Lower lobe of right lung (tissue), 2 donors: Measurements from ENCODE around the gene MAN1A2. TPM values are rescaled to one million over a fixed set of nuclear protein-coding genes. Genes with fewer than 3 reads are reported as not detected.
"Not testable (repeated sequence)": the region's sequence is repeated elsewhere in the genome, so short reads cannot be mapped to it uniquely, and the experiment has no call there.

Source experiments
- ATAC-seq, 2 donors: fragments of 200-7000 bp; cut with Tn5 transposase; one replicate each; pipeline ENCODE4 v1.9.1; 2020 to 2022; ENCODE audit warnings: mild to moderate bottlenecking in 2 of 2, moderate library complexity in 2 of 2
- DNase-seq: peaks from one replicate; pipeline ENCODE4 v3.0.0-alpha.2; 2020
- H3K27ac ChIP-seq: fragments of 200-600 bp; one replicate; pipeline ENCODE4 v1.8.0; 2022
- H3K27me3 ChIP-seq: fragments of 200-600 bp; one replicate; pipeline ENCODE4 v1.8.0; 2022; ENCODE audit warnings: low read depth
- H3K36me3 ChIP-seq: fragments of 200-600 bp; one replicate; pipeline ENCODE4 v1.8.0; 2022; ENCODE audit warnings: mild to moderate bottlenecking
- H3K4me1 ChIP-seq: fragments of 200-600 bp; one replicate; pipeline ENCODE4 v1.8.0; 2022
- H3K4me3 ChIP-seq: fragments of 200-600 bp; one replicate; pipeline ENCODE4 v1.8.0; 2022; ENCODE audit warnings: mild to moderate bottlenecking
- H3K9me3 ChIP-seq: fragments of 200-600 bp; one replicate; pipeline ENCODE4 v1.8.0; 2022
- CTCF ChIP-seq: fragments of 200-600 bp; IDR thresholded peaks from one replicate; pipeline ENCODE4 v1.8.0; 2022; ENCODE audit warnings: antibody characterized with exemption, mild to moderate bottlenecking
- intact Hi-C: fragments of 100-400 bp; cut with DNase I; formaldehyde crosslinking; loops from one replicate; pipeline ENCODE4 v1.11.0; 2022
- total RNA-seq: library from RNA; stranded (reverse); fragmentation: NEBNext Ultra II Directional; extraction: Animal tissue kit (Norgen Biotek cat#: 25700); gene quantifications from one replicate; pipeline ENCODE4 v1.2.1, GENCODE V29; 2021
- donor health status: DM: no; HTN: yes; CAD: no; lungs with severe emphysema.

The MAN1A2 gene
- total RNA-seq, 1 donor from 2014 or later = 39.6 TPM

GRCh38 chr1:117467336-117467735 lies 100.1 kb downstream of the MAN1A2 start:
- ATAC-seq (no peak), DNase-seq (no peak)
- H3K9me3 ChIP-seq = no peaks in the 10 kb centered on the region
- H3K36me3 ChIP-seq = no peaks in the 10 kb centered on the region
- no peaks in the 10 kb centered on the region for H3K27me3 ChIP-seq
- TF ChIP-seq CTCF = no peak
- H3K4me3 ChIP-seq = no peak overlapping the region
- intact Hi-C loops = no loop called here
- no peak overlapping the region for H3K27ac ChIP-seq
- H3K4me1 ChIP-seq = no peaks in the 10 kb centered on the region

- DNase-seq = no peak
- H3K27ac ChIP-seq = no peak overlapping the region
- no peaks in the 10 kb centered on the region for H3K27me3 ChIP-seq
- no peaks in the 10 kb centered on the region for H3K9me3 ChIP-seq
- H3K4me3 ChIP-seq = no peak overlapping the region
- ATAC-seq = no peak
- no peaks in the 10 kb centered on the region for H3K4me1 ChIP-seq
- no peaks in the 10 kb centered on the region for H3K36me3 ChIP-seq
- intact Hi-C loops = no loop called here
- no peak for TF ChIP-seq CTCF
These were observed 105.8 kb downstream of the MAN1A2 start for GRCh38 chr1:117473063-117473462.

- H3K4me3 ChIP-seq, H3K36me3 ChIP-seq, H3K4me1 ChIP-seq, H3K9me3 ChIP-seq, ATAC-seq, DNase-seq, H3K27ac ChIP-seq, H3K27me3 ChIP-seq, intact Hi-C loops: not testable (repeated sequence)
These were observed 108.2 kb downstream of the MAN1A2 start for GRCh38 chr1:117475495-117475894.

- TF ChIP-seq CTCF = no peak
- intact Hi-C loops = no loop called here
- Histone ChIP-seq H3K36me3 (no peaks in the 10 kb centered on the region), H3K27ac (no peak overlapping the region), H3K4me3 (no peak overlapping the region), H3K27me3 (no peaks in the 10 kb centered on the region), H3K4me1 (no peaks in the 10 kb centered on the region), H3K9me3 (no peaks in the 10 kb centered on the region)
- no peak for ATAC-seq
- DNase-seq = no peak
These were observed 111.8 kb downstream of the MAN1A2 start for GRCh38 chr1:117479086-117479485.

GRCh38 chr1:117481410-117481809 lies 114.2 kb downstream of the MAN1A2 start:
- DNase-seq (no peak), ATAC-seq (no peak)
- Histone ChIP-seq H3K27me3 (no peaks in the 10 kb centered on the region), H3K9me3 (no peaks in the 10 kb centered on the region), H3K4me3 (no peak overlapping the region), H3K4me1 (no peaks in the 10 kb centered on the region), H3K36me3 (no peaks in the 10 kb centered on the region), H3K27ac (no peak overlapping the region)
- TF ChIP-seq CTCF = no peak
- intact Hi-C loops = no loop called here

GRCh38 chr1:117493906-117494305 lies 126.7 kb downstream of the MAN1A2 start:
- no peaks in the 10 kb centered on the region for H3K27me3 ChIP-seq
- intact Hi-C loops = no loop called here
- H3K9me3 ChIP-seq = no peaks in the 10 kb centered on the region
- no peak for ATAC-seq
- H3K4me3 ChIP-seq = no peak overlapping the region
- no peaks in the 10 kb centered on the region for H3K4me1 ChIP-seq
- TF ChIP-seq CTCF = no peak
- no peak overlapping the region for H3K27ac ChIP-seq
- peaks cover 8% of the 10 kb centered on the region for H3K36me3 ChIP-seq
- DNase-seq = no peak
